ENCODE results near the gene PILRA. TPM values are rescaled to one million over a fixed set of nuclear protein-coding genes. Genes with fewer than 3 reads are reported as not detected.
A peak's percentile ranks its signal among the peaks of the same experiment; 100 is the strongest.
"Not testable (repeated sequence)": the region's sequence is repeated elsewhere in the genome, so short reads cannot be mapped to it uniquely, and the experiment has no call there.

PILRA gene
- 10 to 100 TPM in 1 of 4 donors, 1 to 10 TPM in 3; 3.3 to 20.6 (median 6.7) TPM for total RNA-seq

- H3K9me3 ChIP-seq: no peaks in the 10 kb centered on the region
- no peak for DNase-seq
- no peaks in the 10 kb centered on the region for H3K36me3 ChIP-seq
- H3K4me1 ChIP-seq: no peaks in the 10 kb centered on the region
- H3K27ac ChIP-seq: peak within 1 kb of the TSS in 1 of 2 donors; percentile 10
- intact Hi-C loops (cut with DNase I; ENCODE audit: low total_unique reads): no loop called here
- H3K27me3 ChIP-seq: no peaks in the 10 kb centered on the region
- no peak within 1 kb of the TSS for H3K4me3 ChIP-seq
- TF ChIP-seq CTCF (IDR thresholded peaks at IDR 0.05): no peak
- TF ChIP-seq POLR2A (IDR thresholded peaks at IDR 0.05): no peak
Measured at GRCh38 chr7:100373261-100373831, at the start of gene PILRA. TSS of gene PILRA (plus strand) at chr7:100373487. CDS start at chr7:100373657, 170 bp downstream.

GRCh38 chr7:100324194-100324593 lies 49.1 kb upstream of the PILRA start:
- H3K27me3 ChIP-seq; H3K27ac ChIP-seq; H3K4me1 ChIP-seq; H3K4me3 ChIP-seq; DNase-seq; intact Hi-C loops (cut with DNase I; ENCODE audit: low total_unique reads); H3K9me3 ChIP-seq; H3K36me3 ChIP-seq: not testable (repeated sequence)

- H3K27me3 ChIP-seq; H3K4me3 ChIP-seq; H3K27ac ChIP-seq; DNase-seq; H3K9me3 ChIP-seq; intact Hi-C loops (cut with DNase I; ENCODE audit: low total_unique reads); H3K36me3 ChIP-seq; H3K4me1 ChIP-seq: not testable (repeated sequence)
Measured at GRCh38 chr7:100325671-100326070, 47.6 kb upstream of the PILRA start.

- H3K9me3 ChIP-seq; DNase-seq; H3K4me1 ChIP-seq; H3K4me3 ChIP-seq; H3K27ac ChIP-seq; H3K27me3 ChIP-seq; H3K36me3 ChIP-seq; intact Hi-C loops (cut with DNase I; ENCODE audit: low total_unique reads): not testable (repeated sequence)
Measured at GRCh38 chr7:100326914-100327313, 46.4 kb upstream of the PILRA start.

- H3K4me1 ChIP-seq; H3K27me3 ChIP-seq; intact Hi-C loops (cut with DNase I; ENCODE audit: low total_unique reads); H3K36me3 ChIP-seq; H3K9me3 ChIP-seq: not testable (repeated sequence)
- peak overlapping the region; percentile 89 to 96 for H3K27ac ChIP-seq
- H3K4me3 ChIP-seq: peak overlapping the region; percentile 60 to 88
- TF ChIP-seq POLR2A (IDR thresholded peaks at IDR 0.05) (peak; percentile 97 to 98), CTCF (IDR thresholded peaks at IDR 0.05) (peak in 3 of 4 experiments; percentile 2 to 29 (median 16))
- DNase-seq: peak; percentile 93 to 94
Measured at GRCh38 chr7:100335566-100336466, 37.5 kb upstream of the PILRA start.

GRCh38 chr7:100338083-100338696 lies 35.1 kb upstream of the PILRA start:
- DNase-seq; intact Hi-C loops (cut with DNase I; ENCODE audit: low total_unique reads); H3K4me1 ChIP-seq; H3K27me3 ChIP-seq; H3K36me3 ChIP-seq; H3K4me3 ChIP-seq; H3K27ac ChIP-seq; H3K9me3 ChIP-seq: not testable (repeated sequence)

- H3K9me3 ChIP-seq; H3K4me3 ChIP-seq; DNase-seq; H3K27me3 ChIP-seq; H3K36me3 ChIP-seq; intact Hi-C loops (cut with DNase I; ENCODE audit: low total_unique reads); H3K27ac ChIP-seq; H3K4me1 ChIP-seq: not testable (repeated sequence)
Measured at GRCh38 chr7:100341286-100341685, 32.0 kb upstream of the PILRA start.

Measured in uterus (tissue), 4 donors.